ENCODE measurements around the gene LEFTY2.
"Not testable (repeated sequence)": the region's sequence is repeated elsewhere in the genome, so short reads cannot be mapped to it uniquely, and the experiment has no call there.

- TF ChIP-seq, protein P1, sequence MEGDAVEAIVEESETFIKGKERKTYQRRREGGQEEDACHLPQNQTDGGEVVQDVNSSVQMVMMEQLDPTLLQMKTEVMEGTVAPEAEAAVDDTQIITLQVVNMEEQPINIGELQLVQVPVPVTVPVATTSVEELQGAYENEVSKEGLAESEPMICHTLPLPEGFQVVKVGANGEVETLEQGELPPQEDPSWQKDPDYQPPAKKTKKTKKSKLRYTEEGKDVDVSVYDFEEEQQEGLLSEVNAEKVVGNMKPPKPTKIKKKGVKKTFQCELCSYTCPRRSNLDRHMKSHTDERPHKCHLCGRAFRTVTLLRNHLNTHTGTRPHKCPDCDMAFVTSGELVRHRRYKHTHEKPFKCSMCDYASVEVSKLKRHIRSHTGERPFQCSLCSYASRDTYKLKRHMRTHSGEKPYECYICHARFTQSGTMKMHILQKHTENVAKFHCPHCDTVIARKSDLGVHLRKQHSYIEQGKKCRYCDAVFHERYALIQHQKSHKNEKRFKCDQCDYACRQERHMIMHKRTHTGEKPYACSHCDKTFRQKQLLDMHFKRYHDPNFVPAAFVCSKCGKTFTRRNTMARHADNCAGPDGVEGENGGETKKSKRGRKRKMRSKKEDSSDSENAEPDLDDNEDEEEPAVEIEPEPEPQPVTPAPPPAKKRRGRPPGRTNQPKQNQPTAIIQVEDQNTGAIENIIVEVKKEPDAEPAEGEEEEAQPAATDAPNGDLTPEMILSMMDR (IDR thresholded peaks at IDR 0.05; ENCODE audit: low read length), result not testable (repeated sequence)
- TF ChIP-seq EZH2 (optimal IDR thresholded peaks at IDR 0.05; ENCODE audit: low read depth, low read length), result not testable (repeated sequence)
These were observed 53.3 kb downstream of the LEFTY2 start for GRCh38 chr1:225887554-225888288.

Data from MM.1S (cell line).